ENCODE results near the gene ROPN1B. TPM values are rescaled to one million over a fixed set of nuclear protein-coding genes. Genes with fewer than 3 reads are reported as not detected.
A peak's percentile ranks its signal among the peaks of the same experiment; 100 is the strongest.
"Not testable (repeated sequence)": the region's sequence is repeated elsewhere in the genome, so short reads cannot be mapped to it uniquely, and the experiment has no call there.

The ROPN1B gene
- total RNA-seq, 1 experiment from 2014 or later, result not detected

DNA sequence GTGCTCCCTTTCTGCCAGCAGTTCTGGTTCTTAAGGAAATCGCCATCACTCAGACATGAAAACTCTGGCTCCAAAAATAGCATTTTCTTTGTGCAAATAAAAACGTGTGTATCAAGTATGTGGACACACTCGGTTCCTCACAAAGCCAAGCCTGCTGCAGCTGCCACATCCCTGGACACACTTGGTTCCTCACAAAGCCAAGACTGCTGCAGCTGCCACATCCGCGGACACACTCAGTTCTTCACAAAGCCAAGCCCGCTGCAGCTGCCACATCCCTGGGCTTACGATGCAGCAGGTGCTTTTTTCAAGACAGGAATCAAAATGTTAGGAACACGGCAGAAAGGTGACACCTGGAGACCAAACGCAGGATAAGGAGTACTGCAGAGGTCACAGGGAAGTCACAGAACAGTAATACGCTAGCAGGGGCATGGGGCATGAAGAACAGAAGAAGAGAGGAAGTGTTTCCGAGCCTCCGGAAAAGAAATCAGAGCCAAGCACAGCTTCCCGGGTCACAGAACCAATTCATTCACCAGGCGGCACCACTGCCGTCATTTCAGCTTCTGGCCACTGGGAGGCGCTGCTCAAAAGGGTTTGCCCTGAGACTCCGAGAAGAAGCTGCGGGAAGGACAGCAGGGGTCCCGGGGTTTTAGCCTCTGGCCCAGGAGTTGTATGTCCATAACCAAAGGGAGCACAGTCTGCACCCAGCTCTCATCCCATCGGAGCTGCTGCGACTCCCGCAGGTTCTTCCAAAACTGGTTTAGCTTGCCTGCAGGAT, 40.0 kb upstream of the ROPN1B start:
- not testable (repeated sequence) for H3K27ac Mint-ChIP-seq (ENCODE audit: low read depth, unreplicated experiment)
- CTCF ChIA-PET, result interaction anchor here (0.6 to 1.2 kb wide), 6 partner anchors 12 to 835 kb away, joined by 3 read pairs; no protein-coding TSS in a partner anchor

DNA sequence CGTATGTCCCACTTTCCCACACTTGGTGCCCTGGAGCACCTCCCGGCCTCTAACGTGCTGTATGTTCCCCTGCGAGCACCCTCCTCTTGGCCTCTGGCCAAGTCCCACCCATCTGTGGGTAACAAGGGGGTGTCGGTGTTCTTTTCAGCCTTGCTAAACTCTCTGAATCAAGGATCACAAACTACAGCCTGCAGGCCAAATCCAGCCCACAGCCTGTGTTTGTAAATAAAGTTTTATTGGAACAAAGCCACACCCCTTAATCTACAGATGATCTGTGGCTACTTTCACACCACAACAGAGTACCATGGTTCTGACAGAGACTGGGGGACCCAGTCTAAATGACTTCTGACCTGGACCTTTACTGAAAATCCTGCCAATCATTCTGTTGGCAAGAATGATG, 39.2 kb upstream of the ROPN1B start:
- H3K4me1 Mint-ChIP-seq (ENCODE audit: insufficient read depth, unreplicated experiment); H3K27ac Mint-ChIP-seq (ENCODE audit: low read depth, unreplicated experiment); H3K27me3 Mint-ChIP-seq (ENCODE audit: insufficient read depth, unreplicated experiment); H3K9me3 Mint-ChIP-seq (ENCODE audit: unreplicated experiment); H3K36me3 Mint-ChIP-seq (ENCODE audit: insufficient read depth, unreplicated experiment); POLR2A ChIA-PET; BruUV-seq (replicated peaks); H3K4me3 Mint-ChIP-seq (ENCODE audit: unreplicated experiment): not testable (repeated sequence)
- CTCF ChIA-PET, result interaction anchor here (0.7 to 1.2 kb wide), 4 partner anchors 13 to 430 kb away, joined by 3 read pairs; no protein-coding TSS in a partner anchor
- DNase-seq (ENCODE audit: unreplicated experiment), result peak; percentile 41
- intact Hi-C loops (cut with micrococcal nuclease), result loop anchor here (2.0 to 10.0 kb wide), 2 partner anchors 199 to 455 kb away; no protein-coding TSS in a partner anchor

More for the DNA sequence above, 40.0 kb upstream of the ROPN1B start:
- POLR2A ChIA-PET; H3K4me1 Mint-ChIP-seq (ENCODE audit: insufficient read depth, unreplicated experiment); BruUV-seq (replicated peaks); H3K9me3 Mint-ChIP-seq (ENCODE audit: unreplicated experiment); H3K36me3 Mint-ChIP-seq (ENCODE audit: insufficient read depth, unreplicated experiment); H3K27me3 Mint-ChIP-seq (ENCODE audit: insufficient read depth, unreplicated experiment); H3K4me3 Mint-ChIP-seq (ENCODE audit: unreplicated experiment): not testable (repeated sequence)
- DNase-seq (ENCODE audit: unreplicated experiment), result peak; percentile 48
- TF ChIP-seq, protein P1, sequence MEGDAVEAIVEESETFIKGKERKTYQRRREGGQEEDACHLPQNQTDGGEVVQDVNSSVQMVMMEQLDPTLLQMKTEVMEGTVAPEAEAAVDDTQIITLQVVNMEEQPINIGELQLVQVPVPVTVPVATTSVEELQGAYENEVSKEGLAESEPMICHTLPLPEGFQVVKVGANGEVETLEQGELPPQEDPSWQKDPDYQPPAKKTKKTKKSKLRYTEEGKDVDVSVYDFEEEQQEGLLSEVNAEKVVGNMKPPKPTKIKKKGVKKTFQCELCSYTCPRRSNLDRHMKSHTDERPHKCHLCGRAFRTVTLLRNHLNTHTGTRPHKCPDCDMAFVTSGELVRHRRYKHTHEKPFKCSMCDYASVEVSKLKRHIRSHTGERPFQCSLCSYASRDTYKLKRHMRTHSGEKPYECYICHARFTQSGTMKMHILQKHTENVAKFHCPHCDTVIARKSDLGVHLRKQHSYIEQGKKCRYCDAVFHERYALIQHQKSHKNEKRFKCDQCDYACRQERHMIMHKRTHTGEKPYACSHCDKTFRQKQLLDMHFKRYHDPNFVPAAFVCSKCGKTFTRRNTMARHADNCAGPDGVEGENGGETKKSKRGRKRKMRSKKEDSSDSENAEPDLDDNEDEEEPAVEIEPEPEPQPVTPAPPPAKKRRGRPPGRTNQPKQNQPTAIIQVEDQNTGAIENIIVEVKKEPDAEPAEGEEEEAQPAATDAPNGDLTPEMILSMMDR (IDR thresholded peaks at IDR 0.05; ENCODE audit: unreplicated experiment), result peak; percentile 66
- intact Hi-C loops (cut with micrococcal nuclease), result loop anchor here (10.0 kb wide), 1 partner anchor 456 kb away; no protein-coding TSS in a partner anchor

DNA sequence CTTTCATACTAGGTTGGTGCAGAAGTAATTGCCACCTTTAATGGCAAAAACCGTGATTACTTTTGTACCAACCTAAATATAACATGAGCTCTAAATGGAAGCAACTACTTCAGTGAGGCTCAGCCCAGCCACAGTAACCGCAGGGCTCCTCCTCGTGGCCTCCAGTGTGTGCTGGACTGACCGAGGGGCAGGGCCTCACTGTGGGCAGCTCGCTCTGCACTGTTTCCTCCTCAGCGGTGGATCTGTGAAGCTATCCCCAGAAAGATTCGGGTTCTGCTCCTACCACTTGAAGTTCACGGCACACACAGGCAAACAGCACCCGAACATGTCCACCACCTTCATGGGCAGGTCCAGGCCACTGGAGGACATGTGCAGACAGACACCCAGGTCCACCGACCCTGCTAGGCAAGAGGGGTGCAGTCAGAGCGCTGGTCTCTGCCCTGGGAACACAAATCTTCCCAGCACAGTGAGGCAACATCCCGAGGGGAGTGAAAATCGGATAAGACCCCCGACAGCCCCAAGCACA, 37.6 kb upstream of the ROPN1B start:
- H3K4me1 Mint-ChIP-seq (ENCODE audit: insufficient read depth, unreplicated experiment), result peaks cover 17% of the 10 kb centered on the region
- CTCF ChIA-PET, result interaction anchor here (0.7 to 1.2 kb wide), 2 partner anchors 202 to 258 kb away, joined by 3 to 4 read pairs; no protein-coding TSS in a partner anchor
- H3K4me3 Mint-ChIP-seq (ENCODE audit: unreplicated experiment); H3K27ac Mint-ChIP-seq (ENCODE audit: low read depth, unreplicated experiment); BruUV-seq (replicated peaks); POLR2A ChIA-PET; H3K9me3 Mint-ChIP-seq (ENCODE audit: unreplicated experiment); H3K27me3 Mint-ChIP-seq (ENCODE audit: insufficient read depth, unreplicated experiment); H3K36me3 Mint-ChIP-seq (ENCODE audit: insufficient read depth, unreplicated experiment); DNase-seq (ENCODE audit: unreplicated experiment): not testable (repeated sequence)
- intact Hi-C loops (cut with micrococcal nuclease), result loop anchor here (2.0 kb wide), 1 partner anchor 197 kb away; no protein-coding TSS in a partner anchor

DNA sequence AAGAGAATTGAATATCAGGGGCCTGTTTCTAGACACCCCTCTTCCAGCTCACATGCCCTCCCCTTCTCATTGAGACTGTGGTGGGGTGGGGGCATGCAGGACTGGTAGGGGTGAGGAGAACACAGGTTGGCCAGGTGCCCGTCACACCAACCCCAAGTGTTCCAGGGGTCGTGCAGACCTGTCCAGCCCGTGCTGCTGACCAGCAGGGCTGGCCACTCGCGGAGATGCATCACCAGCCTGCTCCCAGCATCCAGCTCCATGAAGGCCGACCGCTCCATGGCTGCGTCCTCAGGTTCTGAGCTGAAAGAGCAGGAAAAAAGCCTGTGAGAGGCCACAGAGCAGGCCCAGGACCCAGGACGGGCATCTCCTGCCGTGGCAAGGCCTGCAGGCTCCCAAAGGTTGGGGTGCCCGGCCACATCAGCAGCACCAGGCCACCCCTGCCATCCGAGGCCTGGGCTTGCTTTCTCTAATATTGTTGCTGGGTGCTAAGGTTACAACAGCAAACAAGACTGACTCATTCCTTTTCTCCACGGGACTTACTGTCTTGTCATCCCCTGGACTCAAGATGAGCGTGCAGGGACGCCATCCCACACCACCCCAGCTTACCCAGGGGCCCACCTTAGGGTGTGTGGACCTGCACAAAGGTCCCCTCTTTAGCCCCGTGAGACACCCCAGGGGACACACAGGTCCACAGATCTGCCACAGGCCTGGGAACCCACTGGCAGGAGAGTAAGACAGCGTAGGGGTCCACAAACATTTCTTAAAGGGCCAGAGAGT, 35.4 kb upstream of the ROPN1B start:
- H3K27ac Mint-ChIP-seq (ENCODE audit: low read depth, unreplicated experiment); H3K36me3 Mint-ChIP-seq (ENCODE audit: insufficient read depth, unreplicated experiment); H3K9me3 Mint-ChIP-seq (ENCODE audit: unreplicated experiment); BruUV-seq (replicated peaks); intact Hi-C loops (cut with micrococcal nuclease); CTCF ChIA-PET; H3K27me3 Mint-ChIP-seq (ENCODE audit: insufficient read depth, unreplicated experiment); H3K4me3 Mint-ChIP-seq (ENCODE audit: unreplicated experiment); DNase-seq (ENCODE audit: unreplicated experiment): not testable (repeated sequence)
- POLR2A ChIA-PET, result interaction anchor here (0.6 kb wide), 1 partner anchor 294 kb away, joined by 3 read pairs; no protein-coding TSS in a partner anchor
- peaks cover 19% of the 10 kb centered on the region for H3K4me1 Mint-ChIP-seq (ENCODE audit: insufficient read depth, unreplicated experiment)

DNA sequence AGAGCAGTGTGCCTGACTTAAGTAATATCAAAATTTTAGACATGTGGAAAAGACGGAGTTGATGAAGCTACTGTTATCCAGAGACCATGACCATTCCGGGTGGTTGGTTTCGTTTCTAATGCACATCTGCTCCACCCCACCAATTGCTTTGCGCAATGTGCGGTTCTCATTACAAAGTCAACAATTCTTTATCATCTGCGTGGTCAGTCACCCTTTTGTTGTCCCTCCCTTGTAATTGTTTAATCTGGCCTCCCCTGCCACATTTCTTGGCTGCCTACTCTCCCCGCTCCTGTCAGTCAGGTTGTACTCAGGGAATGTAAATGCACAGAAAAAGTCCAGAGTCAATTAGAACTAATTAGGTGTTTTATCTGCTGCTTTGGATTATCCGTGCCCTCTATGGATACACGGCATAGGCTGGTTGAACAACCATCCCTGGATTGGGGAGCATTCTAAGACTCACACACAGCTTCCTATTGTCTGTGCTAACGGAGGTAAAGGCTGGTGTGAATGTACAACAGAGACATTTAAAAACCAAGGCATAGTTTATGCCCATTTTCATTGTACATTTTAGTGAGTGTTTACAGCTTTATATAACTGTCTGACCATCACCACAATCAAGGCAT, 33.6 kb upstream of the ROPN1B start:
- H3K27me3 Mint-ChIP-seq (ENCODE audit: insufficient read depth, unreplicated experiment); H3K9me3 Mint-ChIP-seq (ENCODE audit: unreplicated experiment); BruUV-seq (replicated peaks); intact Hi-C loops (cut with micrococcal nuclease); H3K27ac Mint-ChIP-seq (ENCODE audit: low read depth, unreplicated experiment); H3K4me3 Mint-ChIP-seq (ENCODE audit: unreplicated experiment); CTCF ChIA-PET; H3K36me3 Mint-ChIP-seq (ENCODE audit: insufficient read depth, unreplicated experiment): not testable (repeated sequence)
- DNase-seq (ENCODE audit: unreplicated experiment), result peak; percentile 69
- POLR2A ChIA-PET, result interaction anchor here (0.6 kb wide), 1 partner anchor 550 kb away, joined by 4 read pairs; no protein-coding TSS in a partner anchor
- peaks cover 15% of the 10 kb centered on the region for H3K4me1 Mint-ChIP-seq (ENCODE audit: insufficient read depth, unreplicated experiment)

Measured in MCF 10A (cell line).